SH-SY5Y (cell line): ENCODE data around the gene ENO2.

Experiments
- GATA2 ChIP-seq: IDR thresholded peaks from 2 replicates; pipeline ENCODE4 v1.6.1; 2011; ENCODE audit warnings: mild to moderate bottlenecking, low read depth, low read length
- GATA3 ChIP-seq: IDR thresholded peaks from 2 replicates; pipeline ENCODE4 v1.6.1; 2011; ENCODE audit warnings: low read depth, mild to moderate bottlenecking, low read length, moderate library complexity

GRCh38 chr12:6866163-6866919 is 48.0 kb upstream of the ENO2 start:
- TF ChIP-seq GATA3 = no peak
- no peak for TF ChIP-seq GATA2
